Measurements from ENCODE around the gene MBOAT1.

MBOAT1 gene

GRCh38 chr6:20058121-20058905 is 154.0 kb downstream of the MBOAT1 start:
- no peak for DNase-seq (ENCODE audit: extremely low read depth in 1 of 2, low read depth in 1 of 2)

GRCh38 chr6:20056350-20056992 is 155.8 kb downstream of the MBOAT1 start:
- DNase-seq (ENCODE audit: extremely low read depth in 1 of 2, low read depth in 1 of 2): no peak

GRCh38 chr6:20055916-20056315 is 156.4 kb downstream of the MBOAT1 start:
- no peak for DNase-seq (ENCODE audit: extremely low read depth in 1 of 2, low read depth in 1 of 2)
